IMR-90 (cell line): ENCODE data around the gene TAC4. TPM values are rescaled to one million over a fixed set of nuclear protein-coding genes. Genes with fewer than 3 reads are reported as not detected.

ENCODE experiments used
- ATAC-seq: fragments of 200-7000 bp; cut with Tn5 transposase; 2 replicates; pipeline ENCODE4 v1.9.1; 2020; ENCODE audit warnings: low read depth, mild to moderate bottlenecking, moderate library complexity
- BruUV-seq: library from RNA; stranded (reverse); fragments of 400-500 nt; replicated peaks from 2 replicates; lab custom pipeline; 2021; lab: Mats Ljungman, UMichigan
- CTCF ChIA-PET: fragments of 300-600 bp; formaldehyde crosslinking; extraction: SDS; loops from one replicate; lab custom pipeline; 2021; ENCODE audit warnings: antibody characterized with exemption; lab: Yijun Ruan, JAX
- POLR2A ChIA-PET: fragments of 300-600 bp; sonication (Branson Sonifier 250); formaldehyde crosslinking; loops from one replicate; lab custom pipeline; 2022; ENCODE audit warnings: antibody characterized with exemption; ENCODE audit not compliant: unreplicated experiment; lab: Charles Lee
- DNase-seq: peaks from one replicate; pipeline ENCODE4 v3.0.0; 2013
- H2AFZ ChIP-seq: replicated peaks from 2 replicates; pipeline ENCODE3; 2013; ENCODE audit warnings: low read length, mild to moderate bottlenecking; ENCODE audit not compliant: poor library complexity
- H2AK5ac ChIP-seq: 2 replicates; pipeline ENCODE4 v1.6.1; 2013; ENCODE audit warnings: low read depth, low read length, inconsistent platforms
- H2AK9ac ChIP-seq: replicated peaks from 2 replicates; pipeline ENCODE3; 2013; ENCODE audit warnings: mild to moderate bottlenecking, low read depth, low read length, moderate library complexity; ENCODE audit not compliant: poor library complexity
- H2BK120ac ChIP-seq: 2 replicates; pipeline ENCODE4 v1.6.1; 2013; ENCODE audit warnings: low read depth, low read length, inconsistent platforms
- H2BK15ac ChIP-seq: 3 replicates; pipeline ENCODE4 v1.6.1; 2013; ENCODE audit warnings: low read depth, low read length, inconsistent platforms
- H2BK20ac ChIP-seq: 2 replicates; pipeline ENCODE4 v1.6.1; 2013; ENCODE audit warnings: low read depth, mild to moderate bottlenecking, inconsistent platforms, low read length, moderate library complexity
- H2BK5ac ChIP-seq: 2 replicates; pipeline ENCODE4 v1.6.1; 2013; ENCODE audit warnings: mild to moderate bottlenecking, low read depth, low read length, inconsistent platforms; ENCODE audit not compliant: poor library complexity, severe bottlenecking
- H3K14ac ChIP-seq: replicated peaks from 2 replicates; pipeline ENCODE4 v1.6.1; 2013; ENCODE audit warnings: low read depth, low read length, inconsistent platforms
- H3K18ac ChIP-seq: 2 replicates; pipeline ENCODE4 v1.6.1; 2013; ENCODE audit warnings: low read depth, low read length, control low read depth
- H3K23ac ChIP-seq: 2 replicates; pipeline ENCODE4 v1.6.1; 2013; ENCODE audit warnings: low read depth, low read length, inconsistent platforms
- H3K27ac ChIP-seq: 2 replicates; pipeline ENCODE4 v1.5.1; 2013; ENCODE audit warnings: mild to moderate bottlenecking, control low read depth, low read length; ENCODE audit not compliant: insufficient read depth
- H3K27me3 ChIP-seq: 2 replicates; pipeline ENCODE4 v1.6.1; 2013; ENCODE audit warnings: low read length; ENCODE audit not compliant: control insufficient read depth, insufficient read depth
- H3K36me3 ChIP-seq: 2 replicates; pipeline ENCODE4 v1.6.1; 2013; ENCODE audit warnings: low read length, mixed read lengths; ENCODE audit not compliant: control insufficient read depth, insufficient read depth
- H3K4ac ChIP-seq: 2 replicates; pipeline ENCODE4 v1.6.1; 2013; ENCODE audit warnings: low read depth, low read length, inconsistent platforms
- H3K4me1 ChIP-seq: 2 replicates; pipeline ENCODE4 v1.6.1; 2013; ENCODE audit warnings: low read length, mixed read lengths; ENCODE audit not compliant: control insufficient read depth, insufficient read depth
- H3K4me2 ChIP-seq: 2 replicates; pipeline ENCODE4 v1.6.1; 2013; ENCODE audit warnings: low read depth, mild to moderate bottlenecking, control low read depth, low read length, moderate library complexity
- H3K4me3 ChIP-seq: 2 replicates; pipeline ENCODE4 v1.5.1; 2013; ENCODE audit warnings: low read depth, mild to moderate bottlenecking, control low read depth, low read length, moderate library complexity; ENCODE audit not compliant: insufficient read depth
- H3K56ac ChIP-seq: 2 replicates; pipeline ENCODE4 v1.6.1; 2013; ENCODE audit warnings: low read length, inconsistent platforms; ENCODE audit not compliant: insufficient read depth; ENCODE audit errors: extremely low read depth
- H3K79me1 ChIP-seq, 2 experiments: 2 replicates each; pipeline ENCODE4 v1.6.1; 2013; ENCODE audit warnings: low read length in 2 of 2, inconsistent platforms in 1 of 2, low read depth in 1 of 2
- H3K9ac ChIP-seq: 2 replicates; pipeline ENCODE4 v1.6.1; 2013; ENCODE audit warnings: low read depth, low read length, control low read depth
- H3K9me1 ChIP-seq: 2 replicates; pipeline ENCODE4 v1.6.1; 2013; ENCODE audit warnings: low read length, inconsistent platforms; ENCODE audit not compliant: insufficient read depth
- H3K9me3 ChIP-seq: 2 replicates; pipeline ENCODE4 v1.6.1; 2013; ENCODE audit warnings: low read length; ENCODE audit not compliant: control insufficient read depth, insufficient read depth
- H4K20me1 ChIP-seq: 2 replicates; pipeline ENCODE4 v1.6.1; 2013; ENCODE audit warnings: low read length, inconsistent platforms; ENCODE audit not compliant: insufficient read depth
- H4K5ac ChIP-seq: 2 replicates; pipeline ENCODE4 v1.6.1; 2013; ENCODE audit warnings: mild to moderate bottlenecking, low read depth, low read length, control low read depth
- H4K8ac ChIP-seq, 2 experiments: 2 replicates each; pipeline ENCODE4 v1.6.1; 2013; ENCODE audit warnings: low read depth in 2 of 2, low read length in 2 of 2, control low read depth in 1 of 2, inconsistent platforms in 1 of 2
- H4K91ac ChIP-seq: 2 replicates; pipeline ENCODE4 v1.6.1; 2013; ENCODE audit warnings: low read depth, low read length, inconsistent platforms; ENCODE audit not compliant: insufficient read depth
- BHLHE40 ChIP-seq: fragments of 150-350 bp; IDR thresholded peaks from 2 replicates; pipeline ENCODE4 v1.6.1; 2016; ENCODE audit warnings: mild to moderate bottlenecking, low read depth, low read length
- CEBPB ChIP-seq: IDR thresholded peaks from 2 replicates; pipeline ENCODE4 v1.6.1; 2012; ENCODE audit warnings: low read depth, low read length, improper control_type of control experiment
- CHD1 ChIP-seq: IDR thresholded peaks from 2 replicates; pipeline ENCODE4 v1.6.1; 2012; ENCODE audit warnings: low read depth, low read length, improper control_type of control experiment
- FOS ChIP-seq: fragments of 150-350 bp; IDR thresholded peaks from 2 replicates; pipeline ENCODE4 v1.6.1; 2016; ENCODE audit warnings: low read depth, low read length
- MAFK ChIP-seq: IDR thresholded peaks from 2 replicates; pipeline ENCODE4 v1.6.1; 2012; ENCODE audit warnings: low read depth, low read length, improper control_type of control experiment
- MAZ ChIP-seq: IDR thresholded peaks from 2 replicates; pipeline ENCODE4 v1.6.1; 2012; ENCODE audit warnings: low read depth, mild to moderate bottlenecking, low read length, improper control_type of control experiment, moderate library complexity, borderline replicate concordance
- NFE2L2 ChIP-seq: fragments of 150-350 bp; IDR thresholded peaks from 2 replicates; pipeline ENCODE4 v1.6.1; 2016; ENCODE audit warnings: low read depth, mild to moderate bottlenecking, low read length
- RAD21 ChIP-seq: IDR thresholded peaks from 2 replicates; pipeline ENCODE4 v1.6.1; 2012; ENCODE audit warnings: low read length, improper control_type of control experiment
- RCOR1 ChIP-seq: IDR thresholded peaks from 2 replicates; pipeline ENCODE4 v1.6.1; 2012; ENCODE audit warnings: mild to moderate bottlenecking, low read length, improper control_type of control experiment; ENCODE audit not compliant: insufficient replicate concordance
- WGBS, 2 experiments: methylation state at CpG; one replicate each; pipeline versions ENCODE4 v1.1.5 to v1.1.7; 2013; ENCODE audit warnings: missing lambda C conversion rate in 2 of 2; ENCODE audit not compliant: insufficient read length in 1 of 2; ENCODE audit errors: extremely low coverage in 2 of 2; 5-methylcytosine and 5-hydroxymethylcytosine counted together
- dilution Hi-C: fragments of 300-500 bp; cut with HindIII; formaldehyde crosslinking; loops from one replicate; pipeline ENCODE4 v1.14.3; 2018; ENCODE audit warnings: low sequenced_read_pairs; ENCODE audit not compliant: unreplicated experiment
- in situ Hi-C: fragments of 300-500 bp; cut with MboI; formaldehyde crosslinking; loops from 3 replicates; pipeline ENCODE4 v1.14.3; 2019; ENCODE audit warnings: low sequenced_read_pairs, inconsistent platforms, mixed read lengths
- intact Hi-C: fragments of 100-400 bp; cut with micrococcal nuclease; formaldehyde crosslinking; loops from 2 replicates; pipeline ENCODE4 v1.10.0; 2022
- polyA plus RNA-seq, 3 experiments: library from polyadenylated mRNA; depleted of rRNA; stranded (reverse); fragments of >200 nt; gene quantifications; 2 replicates each; pipeline ENCODE4 v1.2.3, GENCODE V29; 2012; ENCODE audit warnings: low replicate concordance in 1 of 3
- total RNA-seq: library from RNA; depleted of rRNA; stranded (reverse); fragments of >200 nt; gene quantifications from 2 replicates; pipeline ENCODE4 v1.2.3, GENCODE V29; 2012
- TF ChIP-seq, protein P1 (sequence below): conservative IDR thresholded peaks from 2 replicates; pipeline ENCODE4 v1.5.1; 2012; ENCODE audit warnings: mild to moderate bottlenecking, low read depth, low read length, improper control_type of control experiment
- TF ChIP-seq, protein P2 (sequence below): fragments of 150-350 bp; IDR thresholded peaks from 2 replicates; pipeline ENCODE4 v1.6.1; 2017; ENCODE audit warnings: mild to moderate bottlenecking, antibody characterized with exemption, low read length, low read depth

TAC4 gene
- total and polyA plus RNA-seq, 2 of the 4 experiments (the other 2 are of a cell fraction): not detected

GRCh38 chr17:49875685-49876084, 27.8 kb upstream of the TAC4 start:
- H3K4me3 ChIP-seq: no peak overlapping the region
- H2BK5ac ChIP-seq: no peak overlapping the region
- DNase-seq (no peak), ATAC-seq (no peak)
- H4K91ac ChIP-seq: no peak overlapping the region
- no peak overlapping the region for H3K4ac ChIP-seq
- no peak overlapping the region for H3K14ac ChIP-seq
- H3K36me3 ChIP-seq: no peaks in the 10 kb centered on the region
- H2AK9ac ChIP-seq: no peak overlapping the region
- H3K18ac ChIP-seq: no peak overlapping the region
- no peaks in the 10 kb centered on the region for H3K79me1 ChIP-seq
- no TSS peak for BruUV-seq
- no peak overlapping the region for H3K23ac ChIP-seq
- H3K4me2 ChIP-seq: no peak overlapping the region
- TF ChIP-seq, protein P1, sequence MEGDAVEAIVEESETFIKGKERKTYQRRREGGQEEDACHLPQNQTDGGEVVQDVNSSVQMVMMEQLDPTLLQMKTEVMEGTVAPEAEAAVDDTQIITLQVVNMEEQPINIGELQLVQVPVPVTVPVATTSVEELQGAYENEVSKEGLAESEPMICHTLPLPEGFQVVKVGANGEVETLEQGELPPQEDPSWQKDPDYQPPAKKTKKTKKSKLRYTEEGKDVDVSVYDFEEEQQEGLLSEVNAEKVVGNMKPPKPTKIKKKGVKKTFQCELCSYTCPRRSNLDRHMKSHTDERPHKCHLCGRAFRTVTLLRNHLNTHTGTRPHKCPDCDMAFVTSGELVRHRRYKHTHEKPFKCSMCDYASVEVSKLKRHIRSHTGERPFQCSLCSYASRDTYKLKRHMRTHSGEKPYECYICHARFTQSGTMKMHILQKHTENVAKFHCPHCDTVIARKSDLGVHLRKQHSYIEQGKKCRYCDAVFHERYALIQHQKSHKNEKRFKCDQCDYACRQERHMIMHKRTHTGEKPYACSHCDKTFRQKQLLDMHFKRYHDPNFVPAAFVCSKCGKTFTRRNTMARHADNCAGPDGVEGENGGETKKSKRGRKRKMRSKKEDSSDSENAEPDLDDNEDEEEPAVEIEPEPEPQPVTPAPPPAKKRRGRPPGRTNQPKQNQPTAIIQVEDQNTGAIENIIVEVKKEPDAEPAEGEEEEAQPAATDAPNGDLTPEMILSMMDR: no peak
- TF ChIP-seq NFE2L2: no peak
- TF ChIP-seq BHLHE40: no peak
- no peak for TF ChIP-seq RAD21
- no peak for TF ChIP-seq MAFK
- no peak for TF ChIP-seq MAZ
- TF ChIP-seq CHD1: no peak
- TF ChIP-seq, protein P2, sequence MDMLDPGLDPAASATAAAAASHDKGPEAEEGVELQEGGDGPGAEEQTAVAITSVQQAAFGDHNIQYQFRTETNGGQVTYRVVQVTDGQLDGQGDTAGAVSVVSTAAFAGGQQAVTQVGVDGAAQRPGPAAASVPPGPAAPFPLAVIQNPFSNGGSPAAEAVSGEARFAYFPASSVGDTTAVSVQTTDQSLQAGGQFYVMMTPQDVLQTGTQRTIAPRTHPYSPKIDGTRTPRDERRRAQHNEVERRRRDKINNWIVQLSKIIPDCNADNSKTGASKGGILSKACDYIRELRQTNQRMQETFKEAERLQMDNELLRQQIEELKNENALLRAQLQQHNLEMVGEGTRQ: no peak
- no peak for TF ChIP-seq RCOR1
- TF ChIP-seq CEBPB: no peak
- no peak for TF ChIP-seq FOS
- H4K8ac ChIP-seq: no peak overlapping the region
- H3K56ac ChIP-seq: no peak overlapping the region
- H2BK20ac ChIP-seq: no peak overlapping the region
- no peaks in the 10 kb centered on the region for H3K4me1 ChIP-seq
- dilution Hi-C loops (no loop called here), intact Hi-C loops (no loop called here), in situ Hi-C loops (loop anchor here (25.0 kb wide), 1 partner anchor 437 kb away; no protein-coding TSS in a partner anchor)
- WGBS, 2 experiments: 19% methylated on average over 3 of the region's 9 CpGs; no CpG with 5 or more reads in 1 of the 2 experiments
- no peak overlapping the region for H3K9ac ChIP-seq
- H3K9me3 ChIP-seq: no peaks in the 10 kb centered on the region
- H2AK5ac ChIP-seq: no peak overlapping the region
- CTCF ChIA-PET: interaction anchor here (1.3 kb wide), 1 partner anchor 122 kb away, joined by 6 read pairs; no protein-coding TSS in a partner anchor
- peaks cover 76% of the 10 kb centered on the region for H3K27me3 ChIP-seq
- no peak overlapping the region for H2BK120ac ChIP-seq
- no peak overlapping the region for H4K5ac ChIP-seq
- no peak overlapping the region for H2AFZ ChIP-seq
- no peak overlapping the region for H3K27ac ChIP-seq
- no peaks in the 10 kb centered on the region for H4K20me1 ChIP-seq
- H3K9me1 ChIP-seq: no peaks in the 10 kb centered on the region
- H2BK15ac ChIP-seq: no peak overlapping the region
- POLR2A ChIA-PET: no interaction called here
